GM21526 (cell line): ENCODE data around the gene VPREB1.
"Not testable (repeated sequence)": the region's sequence is repeated elsewhere in the genome, so short reads cannot be mapped to it uniquely, and the experiment has no call there.

Experiments
- ATAC-seq: cut with Tn5 transposase; IDR thresholded peaks from one replicate; pipeline ENCODE4 v1.9.1; 2021; ENCODE audit warnings: moderate library complexity; ENCODE audit not compliant: unreplicated experiment, low FRiP score

VPREB1 gene, protein sequence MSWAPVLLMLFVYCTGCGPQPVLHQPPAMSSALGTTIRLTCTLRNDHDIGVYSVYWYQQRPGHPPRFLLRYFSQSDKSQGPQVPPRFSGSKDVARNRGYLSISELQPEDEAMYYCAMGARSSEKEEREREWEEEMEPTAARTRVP

GRCh38 chr22:22244316-22245250 is at the start of gene VPREB1:
TSS of gene VPREB1 (plus strand) at chr22:22244786. CDS start at chr22:22244814, 28 bp downstream.
- no peak for ATAC-seq

- ATAC-seq = no peak
These were observed 49.7 kb upstream of the VPREB1 start for GRCh38 chr22:22194931-22195264.

- peak; percentile 62 for ATAC-seq
These were observed 49.1 kb upstream of the VPREB1 start for GRCh38 chr22:22195265-22196017.

DNA sequence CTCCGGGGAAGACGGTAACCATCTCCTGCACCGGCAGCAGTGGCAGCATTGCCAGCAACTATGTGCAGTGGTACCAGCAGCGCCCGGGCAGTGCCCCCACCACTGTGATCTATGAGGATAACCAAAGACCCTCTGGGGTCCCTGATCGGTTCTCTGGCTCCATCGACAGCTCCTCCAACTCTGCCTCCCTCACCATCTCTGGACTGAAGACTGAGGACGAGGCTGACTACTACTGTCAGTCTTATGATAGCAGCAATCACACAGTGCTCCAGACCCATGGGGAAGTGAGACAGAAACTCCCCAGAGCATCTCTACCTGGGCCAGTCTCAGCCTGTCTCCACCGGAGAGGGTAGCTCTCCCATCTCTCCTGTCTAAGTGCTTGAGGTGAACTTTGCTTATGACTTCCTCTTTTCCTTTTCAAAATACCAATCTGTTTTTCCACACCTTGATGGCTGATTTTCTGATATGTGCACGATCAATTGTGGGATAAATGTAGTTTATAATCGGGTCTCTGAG is 48.5 kb upstream of the VPREB1 start:
- peak; percentile 56 for ATAC-seq

GRCh38 chr22:22196833-22197477 is 47.6 kb upstream of the VPREB1 start:
- ATAC-seq = no peak

- ATAC-seq = no peak
These were observed 46.6 kb upstream of the VPREB1 start for GRCh38 chr22:22197993-22198402.

DNA sequence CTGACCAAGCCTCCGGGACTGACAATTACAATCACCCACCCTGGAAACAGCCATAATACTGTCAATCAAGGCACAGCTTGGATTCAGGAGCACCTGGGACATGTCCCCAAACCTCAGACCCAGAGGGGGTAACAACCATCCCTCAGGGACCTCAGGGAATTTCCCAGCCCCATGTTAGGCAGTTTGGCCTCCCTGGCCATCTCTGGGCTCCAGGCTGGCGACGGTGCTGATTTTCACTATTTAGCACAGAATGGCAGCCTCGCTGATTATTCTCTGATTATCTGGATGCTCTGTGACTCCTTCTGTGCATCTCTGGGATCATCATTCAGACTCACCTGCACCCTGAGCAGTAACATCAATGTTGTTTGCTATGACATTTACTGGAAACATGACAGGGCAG is 45.8 kb upstream of the VPREB1 start:
- ATAC-seq = no peak

- no peak for ATAC-seq
These were observed 45.0 kb upstream of the VPREB1 start for GRCh38 chr22:22199634-22200033.

GRCh38 chr22:22200569-22201184 is 43.9 kb upstream of the VPREB1 start:
- ATAC-seq = no peak

DNA sequence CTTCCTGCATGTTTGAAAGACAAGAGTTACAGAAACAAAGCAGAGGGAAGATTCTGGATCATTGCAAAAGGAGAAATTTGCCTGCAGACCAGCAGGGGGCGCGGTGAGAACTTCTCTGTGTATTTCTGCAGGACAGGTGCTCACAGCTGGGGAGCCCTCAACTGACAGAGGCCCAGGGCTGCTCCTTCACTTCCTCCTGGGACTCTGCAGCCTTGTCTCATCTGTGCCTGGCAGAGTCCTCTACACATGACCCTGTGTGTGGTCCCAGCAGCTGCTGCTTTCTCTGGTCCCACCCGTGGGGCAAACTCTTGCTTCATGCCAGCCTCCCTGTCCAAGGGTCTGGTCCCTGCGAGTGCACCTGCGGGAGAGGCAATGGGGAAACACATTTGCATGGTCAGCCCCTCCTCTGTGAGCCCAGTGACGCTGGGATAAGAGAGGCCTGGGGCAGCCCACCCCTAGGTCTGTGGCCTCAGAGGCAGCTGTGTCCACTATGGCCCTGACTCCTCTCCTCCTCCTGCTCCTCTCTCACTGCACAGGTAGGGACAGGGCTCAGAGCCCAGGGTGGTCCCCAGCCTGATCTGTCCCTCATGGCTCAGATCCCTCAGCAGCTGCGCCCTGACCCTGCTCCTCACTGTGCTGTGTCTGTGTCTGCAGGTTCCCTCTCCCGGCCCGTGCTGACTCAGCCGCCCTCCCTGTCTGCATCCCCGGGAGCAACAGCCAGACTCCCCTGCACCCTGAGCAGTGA is 43.2 kb upstream of the VPREB1 start:
- ATAC-seq = no peak

DNA sequence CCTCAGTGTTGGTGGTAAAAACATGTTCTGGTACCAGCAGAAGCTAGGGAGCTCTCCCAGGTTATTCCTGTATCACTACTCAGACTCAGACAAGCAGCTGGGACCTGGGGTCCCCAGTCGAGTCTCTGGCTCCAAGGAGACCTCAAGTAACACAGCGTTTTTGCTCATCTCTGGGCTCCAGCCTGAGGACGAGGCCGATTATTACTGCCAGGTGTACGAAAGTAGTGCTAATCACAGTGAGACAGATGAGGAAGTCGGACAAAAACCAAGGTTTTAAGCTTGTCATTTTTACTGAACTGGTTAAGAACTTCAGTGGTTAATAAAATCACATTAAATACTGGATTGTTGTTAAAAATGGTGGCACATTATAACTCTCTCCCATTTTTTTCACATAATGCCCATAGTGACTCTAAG is 42.6 kb upstream of the VPREB1 start:
- no peak for ATAC-seq

DNA sequence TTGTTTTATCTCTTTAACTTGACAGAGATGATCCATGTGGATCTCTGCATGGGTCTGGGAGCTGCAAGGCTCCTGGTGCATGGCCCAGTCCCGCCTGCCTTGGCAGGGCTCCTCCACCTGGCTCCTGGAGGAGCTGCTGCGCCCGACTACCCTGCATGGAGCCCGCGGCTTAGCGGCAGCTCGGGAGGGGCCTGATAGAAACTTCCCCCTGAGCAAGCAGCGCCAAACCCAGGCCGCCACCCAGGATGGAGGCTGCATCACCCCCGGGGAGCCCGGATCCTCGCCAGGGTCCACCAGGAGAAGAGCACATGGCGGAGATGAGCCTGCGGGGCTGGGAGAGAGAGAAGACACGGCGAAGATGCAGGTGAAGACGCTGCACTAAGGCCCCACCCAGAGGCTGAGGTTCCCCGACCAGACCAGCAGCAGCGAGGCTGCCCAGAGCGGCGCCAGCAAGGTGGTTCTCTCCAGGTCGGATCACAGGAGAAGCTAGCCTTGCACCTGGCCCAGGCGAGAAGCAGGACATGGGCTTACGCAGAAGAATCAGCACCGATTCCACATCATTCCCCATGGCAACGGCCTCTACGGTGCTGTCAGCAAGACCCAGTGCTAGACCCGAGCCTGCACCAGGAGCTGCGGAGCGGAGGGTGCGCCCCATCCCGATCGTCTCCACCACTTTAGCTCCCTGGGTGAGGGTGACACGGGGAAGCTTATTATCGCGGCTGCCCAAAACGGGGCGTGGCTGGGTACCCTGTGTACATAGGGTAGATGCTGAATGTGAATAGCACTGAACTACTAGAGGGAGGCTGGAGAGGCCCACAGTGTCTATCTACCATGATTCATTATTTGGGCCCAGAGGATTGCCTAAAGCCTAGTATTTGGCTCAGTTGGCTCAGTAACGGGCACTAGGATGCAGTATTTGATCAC is 41.3 kb upstream of the VPREB1 start:
- no peak for ATAC-seq

- peak; percentile 85 for ATAC-seq
These were observed 36.6 kb upstream of the VPREB1 start for GRCh38 chr22:22207845-22208564.

DNA sequence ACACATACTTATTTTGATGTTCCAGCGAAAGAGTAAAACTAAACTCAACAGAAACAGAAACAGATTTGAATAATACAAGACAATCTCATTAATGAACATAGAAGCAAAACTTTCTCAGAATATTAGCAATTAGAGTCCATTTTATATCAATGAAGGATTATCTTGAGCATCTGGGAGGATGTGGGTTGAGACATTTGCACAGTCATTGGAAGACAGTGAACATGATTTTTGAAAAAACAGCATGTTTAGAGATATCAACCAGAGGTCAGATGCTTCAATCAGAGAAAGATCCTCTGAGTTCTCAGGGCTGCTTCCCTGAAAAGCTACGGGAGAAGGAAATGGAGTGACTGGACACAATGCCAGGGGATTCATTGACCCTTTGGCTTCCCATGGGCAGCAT is 35.9 kb upstream of the VPREB1 start:
- no peak for ATAC-seq

- ATAC-seq = not testable (repeated sequence)
These were observed 35.4 kb upstream of the VPREB1 start for GRCh38 chr22:22209080-22209640.

GRCh38 chr22:22210375-22210774 is 34.2 kb upstream of the VPREB1 start:
- no peak for ATAC-seq
